A673 (cell line): ENCODE measurements around the gene SIRT2. TPM values are rescaled to one million over a fixed set of nuclear protein-coding genes. Genes with fewer than 3 reads are reported as not detected.

Experiments
- BruUV-seq: library from RNA; stranded (reverse); fragments of 400-500 nt; replicated peaks from 2 replicates; lab custom pipeline; 2021; lab: Mats Ljungman, UMichigan
- CTCF ChIA-PET: fragments of 300-600 bp; sonication (Branson Sonifier 250); formaldehyde crosslinking; loops from one replicate; lab custom pipeline; 2022; ENCODE audit warnings: antibody characterized with exemption; lab: Charles Lee
- POLR2A ChIA-PET: fragments of 300-600 bp; sonication (Branson Sonifier 250); formaldehyde crosslinking; loops from one replicate; lab custom pipeline; 2022; ENCODE audit warnings: antibody characterized with exemption; ENCODE audit not compliant: low non-redundant PET; lab: Charles Lee
- DNase-seq: peaks from one replicate; pipeline ENCODE4 v3.0.0-alpha.2; 2015; ENCODE audit warnings: low spot score
- H3K27ac ChIP-seq: fragments of 200-600 bp; sonication (generic); 2 replicates; pipeline ENCODE4 v1.5.1; 2016; ENCODE audit warnings: mixed run types, low read depth, mild to moderate bottlenecking, mixed read lengths, antibody characterized with exemption, low read length; ENCODE audit not compliant: poor library complexity, severe bottlenecking
- H3K27me3 ChIP-seq: fragments of 200-600 bp; sonication (generic); replicated peaks from 2 replicates; pipeline ENCODE4 v1.6.1; 2017; ENCODE audit warnings: mixed run types, low read depth, mild to moderate bottlenecking, mixed read lengths, antibody characterized with exemption, low read length; ENCODE audit not compliant: insufficient read depth, poor library complexity
- H3K36me3 ChIP-seq: fragments of 200-600 bp; sonication (generic); 2 replicates; pipeline ENCODE4 v1.6.1; 2016; ENCODE audit warnings: mixed run types, mild to moderate bottlenecking, mixed read lengths, antibody characterized with exemption, low read length; ENCODE audit not compliant: insufficient read depth, poor library complexity, severe bottlenecking
- H3K4me1 ChIP-seq: fragments of 200-600 bp; sonication (generic); 2 replicates; pipeline ENCODE4 v1.6.1; 2017; ENCODE audit warnings: mixed run types, mild to moderate bottlenecking, mixed read lengths, antibody characterized with exemption, low read length; ENCODE audit not compliant: insufficient read depth, poor library complexity, severe bottlenecking
- H3K4me3 ChIP-seq: fragments of 200-600 bp; sonication (generic); 2 replicates; pipeline ENCODE4 v1.5.1; 2016; ENCODE audit warnings: low read depth, mixed run types, mild to moderate bottlenecking, mixed read lengths, low read length; ENCODE audit not compliant: poor library complexity, severe bottlenecking
- H3K9me3 ChIP-seq: fragments of 200-600 bp; sonication (generic); 2 replicates; pipeline ENCODE4 v1.6.1; 2016; ENCODE audit warnings: mixed run types, low read depth, mild to moderate bottlenecking, mixed read lengths, antibody characterized with exemption, low read length; ENCODE audit not compliant: poor library complexity, severe bottlenecking
- EZH2 ChIP-seq: fragments of 200-600 bp; sonication (generic); IDR thresholded peaks from 2 replicates; pipeline ENCODE4 v1.6.1; 2017; ENCODE audit warnings: borderline replicate concordance, low read depth, mild to moderate bottlenecking, mixed read lengths, antibody characterized with exemption, low read length; ENCODE audit not compliant: poor library complexity, severe bottlenecking
- intact Hi-C: fragments of 100-400 bp; cut with micrococcal nuclease; formaldehyde crosslinking; loops from one replicate; pipeline ENCODE4 v1.10.0; 2022; ENCODE audit not compliant: unreplicated experiment
- total RNA-seq: library from RNA; stranded (reverse); gene quantifications from 2 replicates; pipeline ENCODE4 v1.2.3, GENCODE V29; 2021
- TF ChIP-seq, protein P1 (sequence below): fragments of 300-800, 200-600 bp; sonication (generic); conservative IDR thresholded peaks from 2 replicates; pipeline ENCODE4 v1.5.1; 2017; ENCODE audit warnings: low read depth, mild to moderate bottlenecking, antibody characterized with exemption, low read length, moderate library complexity, mixed read lengths

The SIRT2 gene
- total RNA-seq, 1 experiment from 2014 or later, result 32.2 TPM

GRCh38 chr19:38945562-38946228 is 46.3 kb upstream of the SIRT2 start:
- ChIA-PET CTCF (no interaction called here), POLR2A (no interaction called here)
- H3K9me3 ChIP-seq, result no peaks in the 10 kb centered on the region
- H3K4me1 ChIP-seq, result peaks cover 6% of the 10 kb centered on the region
- H3K4me3 ChIP-seq, result no peak overlapping the region
- BruUV-seq, result no TSS peak
- TF ChIP-seq, protein P1, sequence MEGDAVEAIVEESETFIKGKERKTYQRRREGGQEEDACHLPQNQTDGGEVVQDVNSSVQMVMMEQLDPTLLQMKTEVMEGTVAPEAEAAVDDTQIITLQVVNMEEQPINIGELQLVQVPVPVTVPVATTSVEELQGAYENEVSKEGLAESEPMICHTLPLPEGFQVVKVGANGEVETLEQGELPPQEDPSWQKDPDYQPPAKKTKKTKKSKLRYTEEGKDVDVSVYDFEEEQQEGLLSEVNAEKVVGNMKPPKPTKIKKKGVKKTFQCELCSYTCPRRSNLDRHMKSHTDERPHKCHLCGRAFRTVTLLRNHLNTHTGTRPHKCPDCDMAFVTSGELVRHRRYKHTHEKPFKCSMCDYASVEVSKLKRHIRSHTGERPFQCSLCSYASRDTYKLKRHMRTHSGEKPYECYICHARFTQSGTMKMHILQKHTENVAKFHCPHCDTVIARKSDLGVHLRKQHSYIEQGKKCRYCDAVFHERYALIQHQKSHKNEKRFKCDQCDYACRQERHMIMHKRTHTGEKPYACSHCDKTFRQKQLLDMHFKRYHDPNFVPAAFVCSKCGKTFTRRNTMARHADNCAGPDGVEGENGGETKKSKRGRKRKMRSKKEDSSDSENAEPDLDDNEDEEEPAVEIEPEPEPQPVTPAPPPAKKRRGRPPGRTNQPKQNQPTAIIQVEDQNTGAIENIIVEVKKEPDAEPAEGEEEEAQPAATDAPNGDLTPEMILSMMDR, result no peak
- TF ChIP-seq EZH2, result no peak
- intact Hi-C loops, result no loop called here
- H3K36me3 ChIP-seq, result peaks cover 9% of the 10 kb centered on the region
- no peaks in the 10 kb centered on the region for H3K27me3 ChIP-seq
- H3K27ac ChIP-seq, result no peak overlapping the region
- no peak for DNase-seq

DNA sequence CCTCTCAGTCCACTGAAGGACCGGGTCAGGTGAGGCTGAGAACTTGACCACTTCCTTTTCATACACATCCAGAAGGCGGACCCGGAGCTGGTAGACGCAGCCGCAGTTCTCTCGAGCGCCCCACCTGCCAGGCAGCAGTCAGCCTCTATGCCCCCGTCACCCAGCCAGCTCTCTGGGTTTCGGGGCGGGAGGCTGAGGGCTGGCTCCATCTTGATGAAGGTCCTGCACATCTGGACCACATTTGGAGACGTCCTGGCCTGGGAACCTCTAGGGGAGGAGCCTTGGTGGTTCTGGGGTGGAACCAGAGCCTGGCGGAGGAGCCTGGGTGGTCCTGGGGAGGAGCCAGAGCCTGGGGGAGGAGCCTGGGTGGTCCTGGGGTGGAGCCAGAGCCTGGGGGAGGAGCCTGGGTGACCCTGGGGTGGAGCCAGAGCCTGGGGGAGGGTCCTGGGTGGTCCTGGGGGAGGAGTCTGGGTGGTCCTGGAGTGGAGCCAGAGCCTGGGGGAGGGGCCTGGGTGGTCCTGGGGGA is 45.6 kb upstream of the SIRT2 start:
- Histone ChIP-seq H3K4me1 (peaks cover 5% of the 10 kb centered on the region), H3K4me3 (no peak overlapping the region), H3K9me3 (no peaks in the 10 kb centered on the region), H3K27me3 (no peaks in the 10 kb centered on the region), H3K27ac (no peak overlapping the region), H3K36me3 (peaks cover 9% of the 10 kb centered on the region)
- ChIA-PET POLR2A (no interaction called here), CTCF (no interaction called here)
- TF ChIP-seq EZH2, result no peak
- TF ChIP-seq, protein P1, result no peak
- no TSS peak for BruUV-seq
- intact Hi-C loops, result no loop called here
- no peak for DNase-seq

GRCh38 chr19:38942471-38943181 is 43.2 kb upstream of the SIRT2 start:
- POLR2A ChIA-PET, result no interaction called here
- no peak for DNase-seq

More at GRCh38 chr19:38942471-38943181, 43.2 kb upstream of the SIRT2 start:
- Histone ChIP-seq H3K36me3 (peaks cover 9% of the 10 kb centered on the region), H3K27ac (no peak overlapping the region), H3K27me3 (no peaks in the 10 kb centered on the region), H3K4me1 (peaks cover 11% of the 10 kb centered on the region), H3K4me3 (no peak overlapping the region), H3K9me3 (no peaks in the 10 kb centered on the region)
- intact Hi-C loops, result no loop called here
- TF ChIP-seq EZH2, result no peak
- TF ChIP-seq, protein P1, result no peak
- CTCF ChIA-PET, result no interaction called here
- BruUV-seq, result no TSS peak
